NCI-H226 (cell line): Measurements from ENCODE around the gene DVL1.
"Not testable (repeated sequence)": the region's sequence is repeated elsewhere in the genome, so short reads cannot be mapped to it uniquely, and the experiment has no call there.

Source experiments
- DNase-seq: peaks from one replicate; pipeline ENCODE4 v3.0.0-alpha.2; 2015

The DVL1 gene

DNA sequence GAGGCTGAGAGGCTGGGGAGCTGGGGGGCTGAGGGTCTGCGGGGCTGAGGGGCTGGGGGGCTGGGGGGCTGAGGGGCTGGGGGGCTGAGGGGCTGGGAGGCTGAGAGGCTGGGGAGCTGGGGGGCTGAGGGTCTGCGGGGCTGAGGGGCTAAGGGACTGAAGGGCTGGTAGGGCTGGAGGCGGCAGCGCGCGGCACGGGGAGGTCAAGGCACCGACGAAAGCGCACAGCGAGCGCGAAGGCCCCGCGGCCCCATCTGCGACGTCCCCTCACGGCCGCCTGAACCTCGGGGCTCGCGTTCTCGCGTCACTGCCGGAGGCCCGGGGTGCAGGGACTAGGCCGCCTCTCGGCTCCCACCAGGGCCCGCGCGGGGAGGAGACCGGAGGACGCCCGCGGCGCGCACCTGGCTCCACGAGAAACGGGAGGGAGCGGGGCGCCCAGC is 25.1 kb downstream of the DVL1 start:
- DNase-seq: no peak

DNA sequence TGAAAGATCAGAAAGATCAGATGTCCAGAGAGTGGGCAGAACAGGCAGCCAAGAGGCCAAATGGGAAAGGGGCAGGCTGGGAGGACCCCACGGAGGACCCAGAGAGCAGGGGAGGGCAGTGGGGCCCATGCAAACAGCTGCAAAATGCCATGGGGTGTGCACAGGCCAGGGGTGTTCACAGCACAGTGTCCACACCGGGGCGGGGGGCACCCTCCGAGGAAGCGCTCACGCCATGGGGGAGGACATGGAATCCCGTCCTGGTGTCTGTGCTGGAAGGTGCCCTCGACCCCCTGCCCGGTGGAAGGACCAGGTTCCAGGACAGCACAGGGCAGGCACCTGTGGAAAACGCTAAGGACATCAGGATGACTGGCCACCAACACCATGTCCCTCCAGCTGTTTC is 26.3 kb downstream of the DVL1 start:
- DNase-seq: no peak

DNA sequence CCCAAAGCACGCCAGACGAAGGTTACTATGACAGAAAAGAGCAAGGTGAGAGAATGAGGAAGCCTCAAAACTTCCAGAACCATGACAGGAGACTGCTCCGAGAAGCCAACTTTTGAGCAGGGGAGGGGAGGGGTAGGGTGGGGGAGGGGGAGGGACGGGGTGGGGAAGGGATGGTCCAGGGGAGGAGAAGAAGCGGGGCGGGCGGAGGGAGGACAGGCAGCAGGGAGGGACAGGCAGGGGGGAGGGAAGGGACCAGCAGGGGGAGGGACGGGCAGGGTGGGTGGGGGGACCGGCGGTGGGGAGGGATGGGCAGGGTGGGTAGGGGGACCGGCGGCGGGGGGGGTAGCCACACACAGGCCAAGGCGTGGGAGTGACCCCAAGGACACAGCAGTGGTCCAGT is 26.8 kb downstream of the DVL1 start:
- DNase-seq: no peak

DNA sequence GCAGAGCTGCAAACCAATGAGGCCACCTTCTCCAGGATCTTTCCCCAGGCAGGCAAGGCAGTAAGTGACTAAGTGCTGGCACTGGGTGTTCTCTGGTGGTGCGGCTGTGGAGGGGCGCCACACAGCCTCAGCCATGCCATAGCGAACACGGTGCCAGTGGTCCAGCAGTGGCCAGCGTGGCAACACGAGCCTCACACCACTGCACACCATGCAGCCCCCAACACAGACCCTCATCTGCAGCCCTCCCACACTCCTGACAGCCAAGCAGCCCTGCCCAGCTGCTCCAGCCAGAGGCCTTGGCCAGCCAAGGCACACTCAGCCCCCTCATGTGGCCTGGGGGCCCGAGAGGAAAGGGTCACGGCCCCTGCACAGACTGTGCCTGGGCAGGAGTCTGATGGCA is 27.7 kb downstream of the DVL1 start:
- no peak for DNase-seq

DNA sequence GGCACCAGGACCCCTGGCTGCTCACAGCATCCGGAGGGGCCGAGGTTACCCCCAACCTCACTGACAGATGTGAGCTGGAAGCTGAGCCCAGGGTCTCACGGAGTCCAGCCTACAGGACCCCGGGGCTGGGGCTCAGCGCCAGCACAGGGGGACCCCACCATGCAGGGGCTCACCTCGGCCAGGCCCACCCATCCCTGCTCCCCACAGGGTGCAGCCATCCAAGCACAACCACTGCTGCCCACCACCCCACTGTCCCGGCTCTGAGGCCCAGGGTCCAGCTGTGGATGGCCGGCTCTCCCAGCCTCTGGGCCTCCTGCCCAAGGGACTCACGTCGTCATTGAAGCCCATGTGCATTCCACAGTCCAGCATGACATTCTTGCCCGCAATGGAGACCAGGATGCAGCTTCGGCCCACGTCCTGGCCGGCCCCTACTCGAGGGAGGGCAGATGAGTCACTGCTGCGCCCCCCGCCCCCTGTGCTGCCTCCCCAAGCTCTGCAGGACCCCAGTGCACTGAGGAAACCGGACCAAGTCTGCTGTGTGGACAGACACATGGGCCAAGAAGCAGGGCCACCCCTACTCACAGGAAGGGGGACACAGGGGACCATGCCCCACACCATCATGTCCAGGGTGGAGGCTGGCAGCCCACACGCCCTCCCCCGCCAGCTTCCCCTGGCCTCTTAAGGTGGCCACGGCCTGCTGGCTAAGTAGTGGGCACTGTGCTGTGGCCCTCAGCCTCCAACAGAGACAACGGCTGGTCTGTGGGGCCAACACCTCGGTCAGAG is 28.4 kb downstream of the DVL1 start:
- no peak for DNase-seq

DNA sequence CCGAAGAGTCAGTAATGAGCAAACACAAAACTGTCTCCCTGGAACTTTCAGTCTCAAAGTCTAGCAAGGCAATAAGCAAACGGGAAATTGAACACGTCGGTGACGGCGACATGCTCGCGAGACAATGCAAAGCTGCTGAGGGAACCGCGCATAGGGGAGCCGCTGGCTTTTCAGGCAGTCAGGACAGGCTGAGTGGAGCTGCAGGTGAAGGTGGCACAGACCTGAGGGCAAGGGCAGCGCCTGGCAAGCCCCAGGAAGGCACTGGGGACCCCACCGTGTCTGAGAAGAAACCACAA is 29.6 kb downstream of the DVL1 start:
- no peak for DNase-seq

DNA sequence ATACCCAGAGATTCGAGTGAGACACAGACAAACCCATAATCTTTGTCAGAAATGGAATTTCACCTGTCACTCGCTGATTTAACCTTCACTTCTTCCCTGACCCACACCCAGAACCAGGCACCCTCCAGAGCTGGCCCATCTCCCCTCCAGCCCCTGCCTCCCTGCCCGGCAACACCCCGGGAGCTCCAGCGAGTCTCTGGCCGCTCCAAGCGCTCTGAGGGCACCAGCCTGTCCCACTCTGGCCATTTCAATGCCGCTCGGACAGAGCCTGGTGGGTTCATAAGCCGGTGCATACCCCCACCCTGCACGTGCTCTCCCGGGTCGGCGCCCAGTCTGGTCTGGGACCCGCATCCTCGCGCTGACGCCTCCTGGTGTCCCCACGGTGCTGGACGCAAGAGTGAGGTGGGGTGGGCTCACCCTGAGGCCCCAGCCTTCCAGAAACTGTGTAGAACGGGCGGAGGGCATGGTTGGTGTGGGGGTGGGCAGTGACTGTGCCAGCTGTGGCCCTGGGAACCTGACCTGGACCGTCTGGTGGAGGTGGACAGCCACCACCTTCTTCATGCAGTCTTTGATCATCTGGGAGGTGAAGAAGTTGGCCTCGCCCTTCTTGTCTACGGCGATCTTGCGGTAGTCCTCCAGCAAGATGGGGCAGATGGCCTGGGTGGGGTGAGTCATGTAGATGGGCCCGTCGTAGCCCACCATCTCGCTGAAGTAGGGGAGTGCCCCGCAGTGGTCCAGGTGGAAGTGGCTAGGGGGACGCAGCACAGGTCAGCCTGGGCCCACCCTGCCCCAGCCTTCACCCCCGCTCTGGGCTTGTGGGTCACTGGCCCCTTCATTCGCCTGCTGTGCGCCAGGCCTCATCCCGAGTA is 30.2 kb downstream of the DVL1 start:
- DNase-seq: no peak

DNA sequence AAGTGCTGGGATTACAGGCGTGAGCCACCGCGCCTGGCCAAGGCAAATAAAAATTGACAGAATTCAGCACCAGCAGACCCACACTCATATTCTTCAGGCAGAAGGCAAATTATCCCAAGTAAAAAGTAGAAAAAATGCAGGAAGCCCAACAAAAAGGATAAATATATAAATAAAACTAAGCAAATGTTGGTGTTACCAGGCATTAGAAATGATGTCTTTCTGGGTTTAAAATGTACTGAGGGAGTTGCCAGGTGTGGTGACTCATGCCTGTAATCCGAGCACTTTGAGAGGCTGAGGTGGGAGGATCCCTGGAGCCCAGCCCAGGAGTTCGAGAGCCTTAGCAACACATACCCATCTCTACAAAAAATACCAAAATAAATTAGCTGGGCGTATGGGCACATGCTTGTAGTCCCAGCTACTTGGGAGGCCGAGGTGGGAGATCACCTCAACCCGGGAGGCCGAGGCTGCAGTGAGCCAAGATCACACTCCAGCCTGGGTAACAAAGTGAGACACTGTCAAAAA is 31.0 kb downstream of the DVL1 start:
- peak; percentile 95 for DNase-seq

DNA sequence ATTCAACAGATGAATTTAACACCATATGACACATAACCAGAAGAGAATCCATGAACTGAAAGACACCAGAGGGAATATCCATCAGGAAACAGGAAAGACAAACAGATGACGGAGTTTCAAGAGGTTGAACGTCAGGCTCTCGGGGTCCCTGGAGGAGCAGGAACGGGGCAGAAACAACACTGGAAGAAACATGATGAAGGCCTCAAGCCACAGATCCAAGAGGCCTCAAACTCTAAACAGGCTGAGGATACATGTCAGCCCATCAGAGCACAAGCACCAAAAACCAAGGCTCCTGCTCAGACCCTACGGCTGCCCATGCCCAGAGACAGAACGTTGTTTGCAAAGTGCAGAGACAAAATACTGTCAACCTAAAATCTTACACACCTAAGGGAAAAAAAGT is 31.8 kb downstream of the DVL1 start:
- DNase-seq: no peak

DNA sequence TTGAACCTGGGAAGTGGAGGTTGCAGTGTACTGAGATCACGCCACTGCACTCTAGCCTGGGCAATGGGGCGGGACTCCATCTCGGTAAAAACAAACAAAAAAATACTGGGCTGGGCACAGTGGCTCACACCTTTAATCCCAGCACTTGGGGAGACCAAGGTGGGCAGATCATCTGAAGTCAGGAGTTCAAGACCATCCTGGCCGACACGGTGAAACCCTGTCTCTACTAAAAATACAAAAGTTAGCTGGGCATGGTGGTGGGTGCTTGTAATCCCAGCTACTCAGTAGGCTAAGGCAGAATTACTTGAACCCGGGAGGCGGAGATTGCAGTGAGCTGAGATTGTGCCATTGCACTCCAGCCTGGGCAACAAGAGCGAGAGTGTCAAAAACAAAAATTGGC is 33.0 kb downstream of the DVL1 start:
- not testable (repeated sequence) for DNase-seq

DNA sequence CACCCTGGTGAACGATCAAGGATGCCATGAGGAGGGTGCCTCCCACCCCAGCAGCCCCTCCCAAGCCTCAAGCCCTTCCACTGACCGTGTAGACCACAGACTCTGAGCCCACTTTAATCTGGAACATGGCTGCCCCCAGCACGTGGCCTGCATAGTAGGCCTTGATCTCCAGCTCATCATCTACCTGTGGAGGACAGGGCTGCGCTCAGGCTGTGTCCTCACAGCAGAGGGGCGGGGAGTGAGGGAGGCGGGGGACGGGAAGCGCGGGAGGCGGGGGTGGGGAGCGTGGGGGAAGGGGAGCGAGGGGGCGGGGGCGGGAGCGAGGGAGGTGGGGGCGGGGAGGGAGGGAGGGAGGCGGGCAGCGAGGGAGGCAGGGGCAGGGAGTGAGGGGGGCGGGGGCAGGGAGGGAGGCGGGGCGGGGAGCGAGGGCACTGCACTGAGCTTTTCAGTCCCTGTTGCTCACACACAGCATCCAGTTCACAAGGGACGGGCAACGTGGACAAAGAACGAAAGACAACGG is 33.7 kb downstream of the DVL1 start:
- no peak for DNase-seq

DNA sequence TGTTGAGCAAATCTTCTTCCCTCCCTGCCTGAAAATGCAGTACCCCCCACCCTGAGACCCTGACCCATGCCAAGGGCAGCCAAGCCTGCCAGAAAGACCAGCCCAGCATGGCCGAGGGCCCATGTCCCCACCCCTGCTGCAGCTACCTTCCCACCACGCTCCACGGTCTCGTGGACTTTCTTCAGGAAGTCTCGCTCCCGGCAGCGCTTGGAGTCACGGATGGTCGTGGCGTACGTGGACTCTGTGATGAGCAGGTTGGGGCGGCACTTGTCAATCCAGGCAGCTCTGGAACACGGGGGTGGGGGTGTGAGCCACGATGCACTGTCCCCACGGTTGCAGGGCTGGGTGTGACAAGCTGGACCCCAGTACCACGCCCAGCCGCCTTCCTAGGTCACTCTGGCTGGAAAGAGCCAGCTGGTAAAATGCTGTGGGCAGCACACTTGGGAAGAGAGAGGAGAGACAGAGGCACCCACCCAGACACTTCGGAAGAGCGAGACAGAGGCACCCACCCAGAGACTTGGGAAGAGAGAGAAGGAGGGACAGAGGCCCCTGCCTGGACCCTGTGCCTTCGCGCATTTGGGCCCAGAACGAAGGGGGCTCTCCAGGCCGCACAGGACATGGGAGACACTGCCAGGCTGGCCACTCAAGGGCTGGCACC is 34.4 kb downstream of the DVL1 start:
- DNase-seq: no peak

DNA sequence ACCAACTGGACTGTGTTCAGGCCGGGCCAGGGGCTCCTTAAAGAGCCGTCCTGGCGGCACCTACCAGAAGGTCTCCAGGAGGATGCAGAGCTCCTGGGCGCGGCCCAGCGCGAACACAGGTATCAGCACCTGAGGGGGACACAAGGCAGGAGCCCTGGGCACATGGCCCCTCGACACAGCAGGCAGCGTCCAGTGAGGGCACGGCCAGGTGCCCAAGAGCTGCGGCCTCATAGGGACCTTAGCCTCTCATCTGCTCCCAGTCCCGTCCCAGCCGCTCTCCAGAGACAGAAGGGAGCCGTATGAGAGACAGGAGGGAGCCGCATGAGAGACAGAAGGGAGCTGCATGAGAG is 35.0 kb downstream of the DVL1 start:
- no peak for DNase-seq

DNA sequence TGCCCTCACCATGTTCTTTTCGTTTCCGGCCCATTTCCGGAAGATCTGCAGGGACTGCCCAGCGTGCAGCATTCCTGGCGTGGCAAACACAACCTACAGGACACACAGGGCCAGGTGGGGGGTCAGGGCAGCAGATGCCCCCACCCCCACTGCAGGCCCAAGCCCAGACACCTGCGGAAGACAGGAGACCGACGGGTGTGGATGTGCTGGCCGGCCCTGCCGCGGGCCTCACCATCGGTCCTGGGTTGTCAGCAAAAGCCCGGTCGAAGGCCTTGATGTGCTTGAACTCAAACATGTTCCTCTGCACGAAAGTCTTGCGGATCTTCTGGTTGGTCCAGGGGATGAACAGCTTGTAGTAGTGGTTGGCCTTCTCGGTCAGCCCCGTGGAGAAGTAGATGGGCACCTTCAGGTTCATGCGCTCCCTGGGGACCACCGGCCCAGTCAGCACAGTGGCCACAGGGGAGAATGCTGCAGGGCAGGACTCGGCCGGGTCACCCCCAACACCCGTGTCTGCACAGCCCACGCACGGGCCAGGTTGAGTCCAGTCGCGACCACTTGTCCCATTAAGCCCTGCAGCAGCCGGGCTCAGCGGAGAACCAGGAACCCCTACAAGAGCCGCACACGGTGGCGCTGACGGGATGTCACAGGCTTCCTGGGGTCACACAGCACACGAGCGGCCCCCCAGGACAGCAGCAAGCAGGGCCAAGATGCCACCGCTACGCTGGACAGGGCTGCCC is 35.5 kb downstream of the DVL1 start:
- DNase-seq: no peak

DNA sequence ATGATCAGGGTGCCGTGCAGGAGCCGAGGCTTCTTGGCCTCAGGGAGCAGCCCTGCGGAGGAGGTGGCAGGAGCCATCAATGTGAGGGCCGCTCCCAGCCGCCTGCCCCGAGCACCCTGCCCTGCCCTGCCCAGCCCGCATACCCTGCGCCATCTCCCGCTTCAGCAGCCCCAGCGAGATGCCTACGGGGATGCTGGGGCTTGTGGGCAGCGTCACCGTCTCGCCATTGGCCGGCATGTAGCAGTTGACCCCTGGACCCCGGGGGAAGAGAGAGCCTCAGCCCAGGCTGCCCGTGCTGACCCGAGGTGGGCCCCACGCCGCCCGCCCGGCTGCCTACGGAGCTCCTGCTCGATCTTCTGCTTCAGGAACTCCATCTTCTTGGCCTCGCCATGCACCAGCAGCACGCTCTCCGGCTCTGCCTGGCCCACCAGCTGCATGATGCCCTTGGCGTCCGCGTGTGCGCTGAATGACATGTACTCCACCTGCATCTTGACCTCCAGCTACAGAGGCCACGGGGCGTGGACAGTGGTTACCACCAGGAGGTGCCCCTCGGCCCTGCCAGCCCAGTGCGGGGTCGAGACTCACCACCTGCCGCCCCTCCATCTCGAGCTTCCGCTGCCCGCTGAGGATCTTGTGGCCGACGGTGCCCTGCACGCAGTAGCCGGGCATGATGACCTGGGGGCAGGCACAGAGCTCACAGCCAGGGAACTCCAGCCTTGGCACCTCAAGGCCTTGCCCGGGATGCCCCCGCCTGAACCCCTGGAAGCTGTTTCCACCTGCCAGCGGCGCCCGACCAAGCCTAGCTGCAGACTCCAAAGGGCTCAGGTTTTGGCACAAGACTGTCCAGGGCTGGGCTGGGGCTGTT is 36.5 kb downstream of the DVL1 start:
- no peak for DNase-seq

DNA sequence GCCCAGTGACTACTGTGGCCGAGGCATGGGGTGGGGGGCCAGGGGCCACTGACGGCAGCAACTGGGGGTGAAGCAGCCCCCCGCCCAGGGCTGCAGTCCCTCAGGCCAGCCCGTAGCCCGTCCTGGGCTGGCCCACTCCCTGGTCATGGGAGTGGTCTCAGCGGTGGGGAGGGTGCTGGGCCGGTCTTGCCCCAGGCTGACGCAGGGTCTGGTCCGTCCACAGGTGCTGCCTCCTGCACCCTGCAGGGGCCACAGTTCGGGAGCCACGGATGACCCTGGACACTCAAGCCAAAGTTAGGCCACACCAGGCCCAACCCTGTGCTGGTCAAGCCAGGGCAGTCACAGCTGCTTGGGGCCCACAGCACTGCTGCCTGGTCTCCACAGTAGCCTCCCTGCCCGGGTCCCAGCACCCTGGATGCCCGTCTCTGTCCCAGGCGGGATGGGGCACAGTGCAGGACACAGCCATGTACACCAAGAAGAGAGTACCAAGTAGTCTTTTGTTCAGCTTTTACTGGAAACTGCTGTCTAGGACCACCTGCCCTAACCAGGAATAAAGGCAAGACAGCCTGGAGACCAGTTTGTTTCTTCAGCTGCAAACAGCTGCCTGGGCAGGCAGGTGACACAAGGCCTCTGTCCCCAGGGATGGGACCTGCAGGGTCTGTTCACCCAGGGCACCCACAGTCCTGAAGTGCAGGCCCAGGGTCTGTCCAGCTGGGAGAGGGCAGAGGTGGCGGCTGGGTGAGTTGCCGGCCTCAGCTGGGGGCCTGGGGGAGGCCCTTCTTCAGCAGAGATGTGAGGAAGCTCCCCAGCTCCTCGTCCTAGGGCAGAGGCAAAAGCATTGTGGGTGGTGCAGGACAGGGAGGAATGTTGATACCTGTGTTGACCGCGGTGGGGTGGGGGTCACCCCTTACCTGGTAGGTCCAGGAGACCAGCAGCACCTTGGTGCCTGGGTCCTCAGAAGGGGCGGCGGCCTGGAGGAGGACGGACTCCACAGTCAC is 37.8 kb downstream of the DVL1 start:
- no peak for DNase-seq

DNA sequence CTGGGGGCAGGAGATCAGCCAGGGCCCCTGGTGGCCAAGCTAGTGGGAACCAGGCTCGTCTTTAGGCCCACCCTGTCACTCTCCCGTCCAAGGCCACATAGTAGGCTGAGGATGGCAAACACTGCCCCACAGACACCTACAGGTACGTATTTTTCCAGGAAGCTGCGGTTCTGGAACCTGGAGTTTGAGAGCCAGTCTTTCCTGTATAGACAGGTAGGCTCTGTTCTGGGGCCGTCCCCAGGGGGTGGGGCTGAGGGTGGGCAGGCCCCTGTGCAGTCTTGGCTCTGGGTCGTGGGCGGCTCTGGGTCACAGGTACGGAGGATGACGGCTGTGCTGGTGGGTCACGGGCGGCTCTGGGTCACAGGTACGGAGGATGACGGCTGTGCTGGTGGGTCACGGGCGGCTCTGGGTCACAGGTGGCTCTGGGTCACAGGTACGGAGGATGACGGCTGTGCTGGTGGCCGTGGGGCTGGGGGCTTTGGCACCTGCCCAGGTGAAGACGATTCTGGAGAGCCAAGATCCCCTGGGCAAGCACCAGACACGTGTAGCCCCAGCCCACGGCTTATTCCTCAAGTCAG is 38.7 kb downstream of the DVL1 start:
- DNase-seq: no peak

DNA sequence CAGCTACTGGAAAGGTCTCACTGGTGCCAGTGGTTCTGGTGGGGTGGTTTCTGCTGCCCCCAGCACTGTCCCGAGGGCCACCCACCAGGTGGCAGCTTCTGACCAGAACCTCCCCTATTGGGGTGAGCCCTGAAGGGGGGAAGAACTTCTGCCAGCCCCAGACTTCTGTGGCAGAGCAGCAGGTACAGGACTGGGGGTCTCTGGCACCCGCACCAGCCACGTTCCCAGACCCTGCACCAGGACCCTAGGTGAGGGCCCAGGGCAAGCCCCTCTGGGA is 39.2 kb downstream of the DVL1 start:
- no peak for DNase-seq

DNA sequence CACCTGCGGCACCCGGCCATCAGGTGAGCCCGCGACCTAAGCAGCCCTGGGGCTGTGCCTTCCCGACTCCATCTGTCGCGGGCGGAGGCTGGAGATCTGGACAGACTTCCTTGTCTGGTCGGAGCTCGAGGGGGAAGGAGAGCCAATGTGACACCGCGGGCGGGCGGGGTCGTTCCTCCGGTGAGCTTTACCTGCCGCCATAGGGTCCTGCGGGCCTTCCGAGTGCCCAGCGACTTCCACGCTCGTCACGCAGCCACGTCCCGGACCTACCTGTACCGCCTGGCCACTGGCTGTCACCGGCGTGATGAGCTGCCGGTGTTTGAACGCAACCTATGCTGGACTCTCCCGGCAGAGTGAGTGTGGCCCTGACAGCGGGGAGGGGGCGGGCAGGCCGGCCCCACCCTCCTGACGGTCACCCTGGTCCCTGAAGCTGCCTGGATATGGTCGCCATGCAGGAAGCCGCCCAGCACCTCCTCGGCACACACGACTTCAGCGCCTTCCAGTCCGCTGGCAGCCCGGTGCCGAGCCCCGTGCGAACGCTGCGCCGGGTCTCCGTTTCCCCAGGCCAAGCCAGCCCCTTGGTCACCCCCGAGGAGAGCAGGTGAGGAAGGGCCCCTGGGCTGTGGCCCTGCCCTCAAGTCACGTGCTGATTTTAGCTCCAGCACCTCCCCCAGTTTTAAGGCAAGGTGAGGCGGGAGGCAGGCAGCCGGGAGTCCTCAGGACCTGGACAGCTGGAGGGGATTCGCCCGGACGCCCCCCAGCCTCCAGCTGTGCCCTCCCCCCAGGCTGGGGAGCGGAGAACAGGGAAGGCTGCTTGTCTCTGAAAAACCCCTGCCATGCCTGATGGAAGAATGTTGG is 39.7 kb downstream of the DVL1 start:
- DNase-seq: no peak
